ENCODE measurements around the gene ENTREP3. TPM values are rescaled to one million over a fixed set of nuclear protein-coding genes. Genes with fewer than 3 reads are reported as not detected.

ENTREP3 gene
- total RNA-seq, 1 donor from 2014 or later: 55.7 TPM

DNA sequence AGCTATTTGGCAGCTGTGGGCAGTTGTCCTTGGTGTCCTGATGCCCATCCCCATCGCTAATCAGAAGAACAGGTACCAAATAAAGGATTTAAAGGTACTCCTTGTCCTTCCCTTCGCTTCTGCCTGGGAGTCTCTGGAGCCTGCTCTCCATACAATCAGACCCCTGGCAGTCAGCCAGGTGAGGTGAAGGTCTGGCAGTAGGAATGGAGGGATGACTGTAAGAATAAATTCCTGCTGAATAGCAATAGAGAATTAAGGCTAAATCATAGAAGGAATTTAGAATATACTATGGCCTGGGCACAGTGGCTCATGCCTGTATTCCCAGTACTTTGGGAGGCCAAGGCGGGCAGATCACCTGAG, 56.8 kb downstream of the ENTREP3 start:
- H3K9me3 Mint-ChIP-seq: no peaks in the 10 kb centered on the region
- no peak for DNase-seq (ENCODE audit: extremely low spot score, unreplicated experiment)
- peaks cover 13% of the 10 kb centered on the region for H3K36me3 Mint-ChIP-seq
- TF ChIP-seq, protein P1, sequence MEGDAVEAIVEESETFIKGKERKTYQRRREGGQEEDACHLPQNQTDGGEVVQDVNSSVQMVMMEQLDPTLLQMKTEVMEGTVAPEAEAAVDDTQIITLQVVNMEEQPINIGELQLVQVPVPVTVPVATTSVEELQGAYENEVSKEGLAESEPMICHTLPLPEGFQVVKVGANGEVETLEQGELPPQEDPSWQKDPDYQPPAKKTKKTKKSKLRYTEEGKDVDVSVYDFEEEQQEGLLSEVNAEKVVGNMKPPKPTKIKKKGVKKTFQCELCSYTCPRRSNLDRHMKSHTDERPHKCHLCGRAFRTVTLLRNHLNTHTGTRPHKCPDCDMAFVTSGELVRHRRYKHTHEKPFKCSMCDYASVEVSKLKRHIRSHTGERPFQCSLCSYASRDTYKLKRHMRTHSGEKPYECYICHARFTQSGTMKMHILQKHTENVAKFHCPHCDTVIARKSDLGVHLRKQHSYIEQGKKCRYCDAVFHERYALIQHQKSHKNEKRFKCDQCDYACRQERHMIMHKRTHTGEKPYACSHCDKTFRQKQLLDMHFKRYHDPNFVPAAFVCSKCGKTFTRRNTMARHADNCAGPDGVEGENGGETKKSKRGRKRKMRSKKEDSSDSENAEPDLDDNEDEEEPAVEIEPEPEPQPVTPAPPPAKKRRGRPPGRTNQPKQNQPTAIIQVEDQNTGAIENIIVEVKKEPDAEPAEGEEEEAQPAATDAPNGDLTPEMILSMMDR (conservative IDR thresholded peaks at IDR 0.05): no peak
- H3K4me1 Mint-ChIP-seq (ENCODE audit: unreplicated experiment): peaks cover 24% of the 10 kb centered on the region
- no peak overlapping the region for H3K27ac Mint-ChIP-seq
- H3K4me3 Mint-ChIP-seq: no peak overlapping the region
- H3K27me3 Mint-ChIP-seq: no peaks in the 10 kb centered on the region

- TF ChIP-seq, protein P1 (conservative IDR thresholded peaks at IDR 0.05): no peak
- Mint-ChIP-seq H3K27ac (no peak overlapping the region), H3K36me3 (peaks cover 13% of the 10 kb centered on the region), H3K27me3 (no peaks in the 10 kb centered on the region), H3K9me3 (no peaks in the 10 kb centered on the region), H3K4me1 (ENCODE audit: unreplicated experiment) (peaks cover 28% of the 10 kb centered on the region), H3K4me3 (peak overlapping the region; percentile 50)
- DNase-seq (ENCODE audit: extremely low spot score, unreplicated experiment): no peak
These were observed 57.3 kb downstream of the ENTREP3 start for GRCh38 chr1:155197901-155198546.

Other genes starting within 250 kb of the ENTREP3 start
- 1.6 and 2.4 TPM in 2 replicates for gene DCST2, start 221.7 kb downstream of the ENTREP3 start, total RNA-seq (ENCODE audit: low replicate concordance)
- not detected in 2 replicates for gene DCST1, start 221.7 kb downstream of the ENTREP3 start, total RNA-seq (ENCODE audit: low replicate concordance)
- gene ADAM15, start 204.2 kb downstream of the ENTREP3 start, total RNA-seq (ENCODE audit: low replicate concordance): 61.9 and 69.0 TPM in 2 replicates
- gene EFNA4, start 191.7 kb downstream of the ENTREP3 start, total RNA-seq (ENCODE audit: low replicate concordance): 21.2 and 22.1 TPM in 2 replicates
- gene EFNA3, start 176.6 kb downstream of the ENTREP3 start, total RNA-seq (ENCODE audit: low replicate concordance): 3.4 and 4.7 TPM in 2 replicates
- gene EFNA1, start 127.6 kb downstream of the ENTREP3 start, total RNA-seq (ENCODE audit: low replicate concordance): 26.1 and 69.9 TPM in 2 replicates
- 27.8 and 43.0 TPM in 2 replicates for gene SLC50A1, start 119.6 kb downstream of the ENTREP3 start, total RNA-seq (ENCODE audit: low replicate concordance)
- gene DPM3, start 115.0 kb downstream of the ENTREP3 start, total RNA-seq (ENCODE audit: low replicate concordance): 73.9 and 75.3 TPM in 2 replicates
- 173 and 179 TPM in 2 replicates for gene KRTCAP2, start 82.2 kb downstream of the ENTREP3 start, total RNA-seq (ENCODE audit: low replicate concordance)
- 2.0 and 8.1 TPM in 2 replicates for gene TRIM46, start 81.6 kb downstream of the ENTREP3 start, total RNA-seq (ENCODE audit: low replicate concordance)
- gene THBS3, start 47.6 kb downstream of the ENTREP3 start, total RNA-seq (ENCODE audit: low replicate concordance): 23.2 and 28.0 TPM in 2 replicates
- 34.0 and 44.2 TPM in 2 replicates for gene MTX1, start 46.8 kb downstream of the ENTREP3 start, total RNA-seq (ENCODE audit: low replicate concordance)
- gene SCAMP3, start 6.9 kb upstream of the ENTREP3 start, total RNA-seq (ENCODE audit: low replicate concordance): 52.0 and 58.7 TPM in 2 replicates
- 61.5 and 96.8 TPM in 2 replicates for gene CLK2, start 18.0 kb upstream of the ENTREP3 start, total RNA-seq (ENCODE audit: low replicate concordance)
- 9.5 and 10.6 TPM in 2 replicates for gene HCN3, start 22.0 kb upstream of the ENTREP3 start, total RNA-seq (ENCODE audit: low replicate concordance)
- 1.0 and 2.4 TPM in 2 replicates for gene PKLR, start 46.0 kb upstream of the ENTREP3 start, total RNA-seq (ENCODE audit: low replicate concordance)
- gene FDPS, start 53.4 kb upstream of the ENTREP3 start, total RNA-seq (ENCODE audit: low replicate concordance): 183 and 187 TPM in 2 replicates
- 30.3 and 39.1 TPM in 2 replicates for gene RUSC1, start 65.4 kb upstream of the ENTREP3 start, total RNA-seq (ENCODE audit: low replicate concordance)

Data from type B pancreatic cell (in vitro differentiated cells).